ENCODE measurements around the gene LHPP.

DNA sequence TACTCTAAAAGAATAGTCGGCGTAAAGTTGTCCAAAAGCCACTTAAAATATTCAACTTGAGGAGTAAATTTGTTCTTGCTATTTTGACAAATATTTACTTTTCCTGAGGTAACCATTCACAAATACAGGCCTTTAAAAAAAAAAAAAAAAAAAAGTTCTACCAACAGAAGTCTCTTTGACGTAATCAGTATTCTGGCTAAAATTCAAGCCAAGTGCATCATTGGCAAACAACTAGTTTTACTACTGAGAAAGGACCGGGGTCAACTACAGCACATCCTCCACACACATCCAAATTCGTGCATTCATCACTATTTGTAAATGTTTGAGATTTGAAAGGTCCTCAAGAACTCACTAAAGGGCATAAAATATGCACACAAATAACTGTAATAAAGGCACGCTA is 44.9 kb upstream of the LHPP start:
- TF ChIP-seq, protein P1, sequence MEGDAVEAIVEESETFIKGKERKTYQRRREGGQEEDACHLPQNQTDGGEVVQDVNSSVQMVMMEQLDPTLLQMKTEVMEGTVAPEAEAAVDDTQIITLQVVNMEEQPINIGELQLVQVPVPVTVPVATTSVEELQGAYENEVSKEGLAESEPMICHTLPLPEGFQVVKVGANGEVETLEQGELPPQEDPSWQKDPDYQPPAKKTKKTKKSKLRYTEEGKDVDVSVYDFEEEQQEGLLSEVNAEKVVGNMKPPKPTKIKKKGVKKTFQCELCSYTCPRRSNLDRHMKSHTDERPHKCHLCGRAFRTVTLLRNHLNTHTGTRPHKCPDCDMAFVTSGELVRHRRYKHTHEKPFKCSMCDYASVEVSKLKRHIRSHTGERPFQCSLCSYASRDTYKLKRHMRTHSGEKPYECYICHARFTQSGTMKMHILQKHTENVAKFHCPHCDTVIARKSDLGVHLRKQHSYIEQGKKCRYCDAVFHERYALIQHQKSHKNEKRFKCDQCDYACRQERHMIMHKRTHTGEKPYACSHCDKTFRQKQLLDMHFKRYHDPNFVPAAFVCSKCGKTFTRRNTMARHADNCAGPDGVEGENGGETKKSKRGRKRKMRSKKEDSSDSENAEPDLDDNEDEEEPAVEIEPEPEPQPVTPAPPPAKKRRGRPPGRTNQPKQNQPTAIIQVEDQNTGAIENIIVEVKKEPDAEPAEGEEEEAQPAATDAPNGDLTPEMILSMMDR (IDR thresholded peaks at IDR 0.05) = no peak
- TF ChIP-seq POLR2A (IDR thresholded peaks at IDR 0.05) = no peak
